NCI-H524 (cell line): ENCODE results near the gene CATSPER2.
"Not testable (repeated sequence)": the region's sequence is repeated elsewhere in the genome, so short reads cannot be mapped to it uniquely, and the experiment has no call there.

ENCODE experiments used
- DNase-seq, 2 experiments: peaks; one replicate each; lab custom pipeline; 2025; lab: John Stamatoyannopoulos, UW

CATSPER2 gene

GRCh38 chr15:43593328-43594190 is 55.1 kb downstream of the CATSPER2 start, which contains the start of gene CKMT1B:
Gene CKMT1B, plus strand, starts transcription at chr15:43594027. Its CDS starts 192 bp downstream, at chr15:43594219.
- DNase-seq = not testable (repeated sequence)

GRCh38 chr15:43592841-43593240 is 55.8 kb downstream of the CATSPER2 start:
- DNase-seq = not testable (repeated sequence)

DNA sequence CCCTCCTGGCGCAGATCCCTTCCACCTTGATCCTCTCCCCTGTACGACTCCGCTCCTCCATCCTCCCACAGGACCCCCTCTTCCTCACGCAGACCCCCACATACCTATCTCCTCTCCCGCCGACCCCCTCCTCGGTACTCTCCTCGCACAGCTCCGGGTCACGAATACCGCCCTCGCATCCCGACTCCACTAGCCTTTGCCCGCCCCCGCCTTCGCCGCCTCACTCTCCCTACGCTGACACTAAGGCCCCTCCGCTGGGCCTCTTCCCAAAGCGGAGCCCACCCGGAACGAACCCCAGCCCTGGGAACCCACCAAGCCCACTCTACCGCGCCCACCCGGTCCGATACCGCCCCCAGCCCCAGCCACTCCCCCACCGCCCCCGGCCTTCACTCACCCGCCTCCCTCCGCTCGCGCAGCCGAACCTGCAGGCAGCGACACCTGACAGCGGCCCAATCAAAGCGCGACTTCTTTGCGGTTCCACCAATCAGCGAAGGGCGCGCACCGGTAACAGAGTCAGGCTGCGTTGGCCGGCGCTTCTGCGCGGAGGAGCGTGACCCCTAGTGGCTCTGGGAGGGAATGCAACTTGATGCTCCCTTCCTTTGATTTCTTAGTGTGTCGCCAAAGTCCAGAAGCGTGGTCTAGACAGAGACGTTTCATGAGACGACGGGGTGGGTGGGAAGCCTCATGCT is 58.7 kb downstream of the CATSPER2 start, which contains the start of gene PPIP5K1:
TSS of gene PPIP5K1 (minus strand) at position 431 of the 689 bp plus-strand sequence. CDS start 5,704 bp downstream, outside the sequence.
- DNase-seq = not testable (repeated sequence)
